Endodermal cell (in vitro differentiated cells): Measurements from ENCODE around the gene FANK1. TPM values are rescaled to one million over a fixed set of nuclear protein-coding genes. Genes with fewer than 3 reads are reported as not detected.

ENCODE experiments used
- DNase-seq: peaks from one replicate; pipeline ENCODE4 v3.0.0-alpha.2; 2017
- H3K27ac ChIP-seq: 2 replicates; pipeline ENCODE4 v1.5.1; 2013; ENCODE audit warnings: mild to moderate bottlenecking, low read depth, low read length, moderate library complexity
- H3K27me3 ChIP-seq: 2 replicates; pipeline ENCODE4 v1.6.1; 2013; ENCODE audit warnings: mild to moderate bottlenecking, low read length, moderate library complexity; ENCODE audit not compliant: insufficient read depth, control insufficient read depth, poor library complexity, severe bottlenecking
- H3K36me3 ChIP-seq: 2 replicates; pipeline ENCODE4 v1.7.0; 2013; ENCODE audit warnings: mild to moderate bottlenecking, low read length, moderate library complexity; ENCODE audit not compliant: control insufficient read depth, insufficient read depth
- H3K4me1 ChIP-seq: one replicate; pipeline ENCODE4 v1.7.0; 2013; ENCODE audit warnings: low read length; ENCODE audit not compliant: control insufficient read depth, insufficient read depth
- H3K4me3 ChIP-seq: 2 replicates; pipeline ENCODE4 v1.5.1; 2013; ENCODE audit warnings: mild to moderate bottlenecking, low read length, moderate library complexity
- H3K9ac ChIP-seq: 2 replicates; pipeline ENCODE4 v1.6.1; 2013; ENCODE audit warnings: mild to moderate bottlenecking, low read length, moderate library complexity; ENCODE audit not compliant: poor library complexity, severe bottlenecking; ENCODE audit errors: extremely low read depth
- H3K9me3 ChIP-seq: 2 replicates; pipeline ENCODE4 v1.6.1; 2013; ENCODE audit warnings: mild to moderate bottlenecking, low read length, moderate library complexity; ENCODE audit not compliant: control insufficient read depth
- H3K27ac Mint-ChIP-seq: 2 replicates; pipeline ENCODE4 v1.8.0; 2020; ENCODE audit warnings: mixed read lengths
- H3K27me3 Mint-ChIP-seq: 2 replicates; pipeline ENCODE4 v1.8.0; 2021; ENCODE audit warnings: mild to moderate bottlenecking, mixed read lengths; ENCODE audit not compliant: insufficient read depth
- H3K36me3 Mint-ChIP-seq: 2 replicates; pipeline ENCODE4 v1.8.0; 2020; ENCODE audit warnings: low read depth, mixed read lengths
- H3K4me1 Mint-ChIP-seq: 2 replicates; pipeline ENCODE4 v1.8.0; 2020; ENCODE audit warnings: mixed read lengths
- H3K4me3 Mint-ChIP-seq: 2 replicates; pipeline ENCODE4 v1.8.0; 2020; ENCODE audit warnings: mild to moderate bottlenecking, moderate library complexity, mixed read lengths
- H3K9me3 Mint-ChIP-seq: 2 replicates; pipeline ENCODE4 v1.8.0; 2020; ENCODE audit warnings: mild to moderate bottlenecking, mixed read lengths
- WGBS, 2 experiments: methylation state at CpG; one replicate each; pipeline versions ENCODE4 v1.1.5 to v1.1.7; 2013; ENCODE audit warnings: missing lambda C conversion rate in 2 of 2, mixed read lengths in 1 of 2; ENCODE audit not compliant: insufficient coverage in 1 of 2, insufficient read length in 1 of 2; 5-methylcytosine and 5-hydroxymethylcytosine counted together
- total RNA-seq, 2 donors: library from RNA; stranded (reverse); fragmentation: NEBNext Ultra II Directional in 1 of 2; extraction: Animal tissue kit (Norgen Biotek cat#: 25700) in 1 of 2; gene quantifications; 2 replicates in 1 of 2; 3 replicates in 1 of 2; pipeline ENCODE4 v1.2.1, GENCODE V29; 2021
- TF ChIP-seq, protein P1 (sequence below): fragments of 200-600 bp; sonication (generic); conservative IDR thresholded peaks from 2 replicates; pipeline ENCODE4 v1.5.0; 2021; ENCODE audit warnings: antibody characterized with exemption, mild to moderate bottlenecking

Gene FANK1
- total RNA-seq, 2 donors from 2014 or later, result 7.7 to 10.0 TPM

DNA sequence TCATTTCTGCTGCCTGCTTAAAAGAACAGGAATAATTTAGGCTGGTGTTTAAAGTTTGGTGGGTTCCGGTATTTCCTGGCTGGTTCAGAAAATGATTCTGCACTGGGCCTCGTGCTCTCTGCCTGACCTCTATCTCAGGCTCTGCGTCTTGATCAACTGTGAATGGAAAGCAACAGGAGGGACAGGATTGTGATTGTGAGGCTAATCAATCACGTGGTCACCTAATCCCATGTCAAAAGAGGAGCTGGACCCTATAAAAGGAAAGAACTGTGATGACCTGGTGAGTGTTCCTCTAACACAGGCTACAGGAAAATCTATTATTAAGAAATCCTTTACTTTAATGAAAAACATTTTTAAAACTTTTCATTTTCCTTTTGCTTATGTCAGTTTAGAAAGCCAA, 15.2 kb upstream of the FANK1 start, which contains the start of gene DHX32:
TSS of gene DHX32 (minus strand) at position 101 of the 400 bp plus-strand sequence. CDS start 468 bp downstream, outside the sequence.
- Histone ChIP-seq H3K27ac (peak within 1 kb of the TSS; percentile 37), H3K4me1 (peaks cover 4% of the 10 kb centered on the region), H3K9me3 (peaks cover 40% of the 10 kb centered on the region), H3K36me3 (peaks cover 30% of the 10 kb centered on the region), H3K9ac (peak within 1 kb of the TSS; percentile 44), H3K4me3 (peak within 1 kb of the TSS; percentile 60), H3K27me3 (no peaks in the 10 kb centered on the region)
- Mint-ChIP-seq H3K9me3 (peaks cover 42% of the 10 kb centered on the region), H3K4me1 (peaks cover 18% of the 10 kb centered on the region), H3K4me3 (peak within 1 kb of the TSS; percentile 31), H3K27me3 (peaks cover 16% of the 10 kb centered on the region), H3K36me3 (peaks cover 55% of the 10 kb centered on the region), H3K27ac (peak within 1 kb of the TSS; percentile 86)
- peak; percentile 88 for DNase-seq
- TF ChIP-seq, protein P1, sequence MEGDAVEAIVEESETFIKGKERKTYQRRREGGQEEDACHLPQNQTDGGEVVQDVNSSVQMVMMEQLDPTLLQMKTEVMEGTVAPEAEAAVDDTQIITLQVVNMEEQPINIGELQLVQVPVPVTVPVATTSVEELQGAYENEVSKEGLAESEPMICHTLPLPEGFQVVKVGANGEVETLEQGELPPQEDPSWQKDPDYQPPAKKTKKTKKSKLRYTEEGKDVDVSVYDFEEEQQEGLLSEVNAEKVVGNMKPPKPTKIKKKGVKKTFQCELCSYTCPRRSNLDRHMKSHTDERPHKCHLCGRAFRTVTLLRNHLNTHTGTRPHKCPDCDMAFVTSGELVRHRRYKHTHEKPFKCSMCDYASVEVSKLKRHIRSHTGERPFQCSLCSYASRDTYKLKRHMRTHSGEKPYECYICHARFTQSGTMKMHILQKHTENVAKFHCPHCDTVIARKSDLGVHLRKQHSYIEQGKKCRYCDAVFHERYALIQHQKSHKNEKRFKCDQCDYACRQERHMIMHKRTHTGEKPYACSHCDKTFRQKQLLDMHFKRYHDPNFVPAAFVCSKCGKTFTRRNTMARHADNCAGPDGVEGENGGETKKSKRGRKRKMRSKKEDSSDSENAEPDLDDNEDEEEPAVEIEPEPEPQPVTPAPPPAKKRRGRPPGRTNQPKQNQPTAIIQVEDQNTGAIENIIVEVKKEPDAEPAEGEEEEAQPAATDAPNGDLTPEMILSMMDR, result no peak
- 0 to 8% methylated on average over 2 to 4 of the region's 4 CpGs for WGBS, 2 experiments

DNA sequence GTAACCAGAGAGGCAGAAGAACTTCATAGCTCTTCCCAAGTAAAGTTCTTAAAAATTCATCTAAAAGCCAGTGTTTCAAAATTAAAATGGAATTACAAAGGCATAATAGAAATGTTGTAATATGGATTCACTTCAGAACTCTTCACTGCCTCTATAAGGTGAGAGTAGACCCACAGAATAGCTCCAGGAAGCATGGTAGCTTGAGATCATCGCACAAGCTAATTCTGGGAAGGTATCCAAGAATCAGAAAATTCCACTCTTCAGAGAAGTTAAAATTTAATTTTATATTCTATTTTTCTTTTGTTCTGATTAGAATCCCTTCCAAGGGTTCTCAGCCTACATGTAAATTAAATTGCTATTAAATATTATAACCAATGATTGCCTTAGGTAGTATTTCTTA, 13.8 kb upstream of the FANK1 start:
- H3K4me3 Mint-ChIP-seq, result no peak overlapping the region
- TF ChIP-seq, protein P1, result no peak
- no peak overlapping the region for H3K27ac Mint-ChIP-seq
- peaks cover 16% of the 10 kb centered on the region for H3K36me3 ChIP-seq
- H3K27me3 ChIP-seq, result no peaks in the 10 kb centered on the region
- peaks cover 28% of the 10 kb centered on the region for H3K9me3 Mint-ChIP-seq
- 100% methylated on average over 1 of the region's 1 CpG; no CpG with 5 or more reads in 1 of the 2 experiments for WGBS, 2 experiments
- peaks cover 18% of the 10 kb centered on the region for H3K4me1 Mint-ChIP-seq
- no peak for DNase-seq
- peaks cover 41% of the 10 kb centered on the region for H3K36me3 Mint-ChIP-seq
- peaks cover 16% of the 10 kb centered on the region for H3K27me3 Mint-ChIP-seq
- H3K9me3 ChIP-seq, result peaks cover 30% of the 10 kb centered on the region
- H3K27ac ChIP-seq, result no peak overlapping the region
- H3K4me1 ChIP-seq, result peaks cover 4% of the 10 kb centered on the region
- H3K9ac ChIP-seq, result no peak overlapping the region
- H3K4me3 ChIP-seq, result no peak overlapping the region

DNA sequence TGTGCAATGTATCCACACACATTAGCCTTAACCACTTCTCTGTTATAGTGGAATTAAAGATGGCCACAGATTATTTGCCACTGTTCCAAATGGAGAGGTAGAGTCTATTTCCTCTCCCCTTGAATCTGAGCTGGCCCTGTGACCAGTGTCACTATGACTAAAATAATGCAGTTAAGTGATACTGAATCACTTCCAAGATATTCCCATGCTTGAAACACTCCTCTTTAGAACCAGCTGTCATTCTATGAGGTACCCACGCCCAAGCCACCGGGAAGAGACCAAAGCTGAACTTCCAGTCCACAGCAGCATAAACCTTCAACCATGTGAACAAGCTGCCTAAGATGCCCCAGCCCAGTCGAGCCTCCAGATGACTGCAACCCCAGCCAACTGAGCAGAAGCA, 13.2 kb upstream of the FANK1 start:
- H3K9ac ChIP-seq, result no peak overlapping the region
- WGBS, 2 experiments, result 88% methylated on average over 3 of the region's 3 CpGs; no CpG with 5 or more reads in 1 of the 2 experiments
- peaks cover 23% of the 10 kb centered on the region for H3K9me3 ChIP-seq
- no peak overlapping the region for H3K27ac Mint-ChIP-seq
- peaks cover 35% of the 10 kb centered on the region for H3K36me3 Mint-ChIP-seq
- TF ChIP-seq, protein P1, result no peak
- H3K4me3 Mint-ChIP-seq, result no peak overlapping the region
- H3K36me3 ChIP-seq, result peaks cover 10% of the 10 kb centered on the region
- peaks cover 18% of the 10 kb centered on the region for H3K4me1 Mint-ChIP-seq
- H3K27me3 Mint-ChIP-seq, result peaks cover 16% of the 10 kb centered on the region
- H3K27me3 ChIP-seq, result no peaks in the 10 kb centered on the region
- DNase-seq, result no peak
- H3K4me3 ChIP-seq, result no peak overlapping the region
- peaks cover 23% of the 10 kb centered on the region for H3K9me3 Mint-ChIP-seq
- peaks cover 4% of the 10 kb centered on the region for H3K4me1 ChIP-seq
- no peak overlapping the region for H3K27ac ChIP-seq
